HG03108 (cell line): ENCODE measurements around the gene GHITM.
"Not testable (repeated sequence)": the region's sequence is repeated elsewhere in the genome, so short reads cannot be mapped to it uniquely, and the experiment has no call there.

Experiments used
- ATAC-seq: cut with Tn5 transposase; IDR thresholded peaks from one replicate; pipeline ENCODE4 v1.9.1; 2021; ENCODE audit warnings: moderate library complexity; ENCODE audit not compliant: unreplicated experiment

Gene GHITM

GRCh38 chr10:84139126-84140035 is at the start of gene GHITM:
GHITM (plus strand) TSS chr10:84139509; CDS start chr10:84141501, 1,992 bp downstream.
- peak; percentile 99 for ATAC-seq

- ATAC-seq, result no peak
Observed at GRCh38 chr10:84095811-84096497, 43.4 kb upstream of the GHITM start.

- ATAC-seq, result no peak
Observed at GRCh38 chr10:84097787-84098353, 41.4 kb upstream of the GHITM start.

GRCh38 chr10:84098667-84099066 is 40.6 kb upstream of the GHITM start:
- no peak for ATAC-seq

GRCh38 chr10:84101042-84101441 is 38.3 kb upstream of the GHITM start:
- no peak for ATAC-seq

GRCh38 chr10:84108797-84109196 is 30.5 kb upstream of the GHITM start:
- ATAC-seq, result no peak

GRCh38 chr10:84109772-84110171 is 29.5 kb upstream of the GHITM start:
- not testable (repeated sequence) for ATAC-seq

GRCh38 chr10:84113468-84113867 is 25.8 kb upstream of the GHITM start:
- ATAC-seq, result not testable (repeated sequence)

- ATAC-seq, result no peak
Observed at GRCh38 chr10:84114088-84114667, 25.1 kb upstream of the GHITM start.

- not testable (repeated sequence) for ATAC-seq
Observed at GRCh38 chr10:84117204-84117603, 22.1 kb upstream of the GHITM start.

GRCh38 chr10:84117686-84118394 is 21.5 kb upstream of the GHITM start:
- ATAC-seq, result no peak

- ATAC-seq, result no peak
Observed at GRCh38 chr10:84118395-84119006, 20.8 kb upstream of the GHITM start.

GRCh38 chr10:84123362-84123761 is 15.9 kb upstream of the GHITM start:
- no peak for ATAC-seq

GRCh38 chr10:84125910-84126784 is 13.2 kb upstream of the GHITM start:
- not testable (repeated sequence) for ATAC-seq

- no peak for ATAC-seq
Observed at GRCh38 chr10:84126785-84127167, 12.5 kb upstream of the GHITM start.

GRCh38 chr10:84135836-84136235 is 3.5 kb upstream of the GHITM start:
- ATAC-seq, result no peak

GRCh38 chr10:84137811-84138210 is 1.5 kb upstream of the GHITM start:
- ATAC-seq, result no peak

GRCh38 chr10:84138478-84139125 is 707 bp upstream of the GHITM start:
- no peak for ATAC-seq

GRCh38 chr10:84140036-84140379 is 699 bp downstream of the GHITM start:
- ATAC-seq, result no peak
